Measurements from ENCODE around the gene NTN3. TPM values are rescaled to one million over a fixed set of nuclear protein-coding genes. Genes with fewer than 3 reads are reported as not detected.

NTN3 gene
- total and polyA plus RNA-seq, 2 of the 8 experiments (the other 6 are each of a cell fraction or from before 2014, with no cell fraction given), result 0.30 to 0.34 TPM

DNA sequence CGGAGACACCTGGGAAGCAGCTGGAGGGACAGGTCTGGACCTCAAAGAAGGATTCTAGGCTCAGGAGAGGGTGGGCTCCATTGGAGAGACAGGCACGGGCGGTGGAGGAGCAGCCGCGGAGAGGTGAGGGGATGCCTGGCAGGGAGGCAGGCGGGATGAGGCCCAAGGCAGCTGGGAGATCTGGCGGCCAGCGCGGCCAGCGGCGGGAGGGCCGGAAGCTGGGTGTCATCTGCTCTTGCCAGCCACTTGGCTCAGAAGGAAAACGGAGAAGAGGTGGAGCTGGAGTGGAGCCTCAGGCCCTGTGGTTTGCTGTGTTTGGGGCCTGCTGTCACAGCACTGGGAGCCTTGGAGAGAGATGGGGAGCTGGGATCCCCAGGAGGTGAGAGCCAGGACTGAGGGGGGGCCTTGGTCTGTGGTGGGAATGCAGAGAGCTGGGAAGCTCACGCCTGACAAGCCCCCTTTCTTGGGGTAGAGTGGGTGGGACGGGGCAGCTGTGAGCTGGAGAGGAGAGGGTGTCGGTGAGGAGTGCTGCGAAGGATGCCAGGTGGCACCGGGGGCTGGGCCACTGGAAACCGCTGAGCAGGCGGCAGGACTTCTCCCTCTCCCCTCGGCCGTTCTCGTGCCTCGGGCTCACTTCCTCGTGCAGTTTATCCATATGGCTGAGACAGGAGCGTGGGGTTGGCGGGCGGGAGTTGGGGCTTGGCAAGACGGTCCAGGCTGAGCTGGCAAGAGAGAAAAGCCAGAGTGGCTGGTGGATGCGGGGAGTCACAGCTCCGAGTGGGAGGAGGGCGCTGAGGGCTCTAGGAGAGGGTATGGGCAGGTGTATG is 11.8 kb downstream of the NTN3 start:
- Histone ChIP-seq H3K9me3 (ENCODE audit: insufficient read depth in 2 of 2, low read depth in 1 of 2, low read length in 1 of 2) (no peaks in the 10 kb centered on the region), H3K14ac (ENCODE audit: insufficient read length) (no peak overlapping the region), H2BK20ac (ENCODE audit: low read length) (no peak overlapping the region), H3K23ac (ENCODE audit: insufficient read length) (no peak overlapping the region), H4K91ac (replicated peaks; ENCODE audit: insufficient read length, low read length) (no peak overlapping the region), H3K9ac (replicated peaks in 1 of 4; ENCODE audit: extremely low read depth in 1 of 4, low read depth in 3 of 4, low read length in 3 of 4) (no peak overlapping the region), H3K18ac (ENCODE audit: extremely low read depth, low read length) (no peak overlapping the region), H4K5ac (ENCODE audit: insufficient read length, low read depth, low read length) (no peak overlapping the region), H2BK5ac (ENCODE audit: low read depth, low read length) (no peak overlapping the region; the same call in 1 of the 2 replicates), H3K79me1 (ENCODE audit: low read depth, low read length) (peaks cover 21% of the 10 kb centered on the region), H3K27ac (ENCODE audit: low read depth, low read length) (no peak overlapping the region), H3K4ac (replicated peaks; ENCODE audit: insufficient read length, low read depth, low read length) (no peak overlapping the region), H3K79me2 (ENCODE audit: control insufficient read depth in 1 of 2, insufficient read depth in 2 of 2, low read length in 2 of 2) (peaks cover 0 to 2% of the 10 kb centered on the region in 2 experiments; a peak in 1 of 4 replicates), H4K8ac (ENCODE audit: extremely low read depth, insufficient read depth, low read length) (no peak overlapping the region; the same call in 1 of the 2 replicates), H3K4me2 (ENCODE audit: insufficient read depth in 1 of 2, low read depth in 2 of 2, low read length in 2 of 2) (no peak overlapping the region), H3K4me3 (ENCODE audit: extremely low read depth in 1 of 4, insufficient read depth in 2 of 4, low read depth in 3 of 4, low read length in 4 of 4) (no peak overlapping the region), H2BK120ac (replicated peaks; ENCODE audit: low read depth, low read length) (no peak overlapping the region), H3K27me3 (replicated peaks in 1 of 4; ENCODE audit: control insufficient read depth in 3 of 4, extremely low read depth in 1 of 4, insufficient read depth in 3 of 4, low read length in 3 of 4) (no peaks in the 10 kb centered on the region; a peak in 1 of 7 replicates), H3K36me3 (ENCODE audit: control insufficient read depth in 2 of 4, insufficient read depth in 4 of 4, low read length in 3 of 4) (no peaks in the 10 kb centered on the region), H2BK15ac (ENCODE audit: low read length) (no peak overlapping the region), H2AFZ (ENCODE audit: low read length) (no peak overlapping the region), H3K23me2 (ENCODE audit: low read depth, low read length) (no peaks in the 10 kb centered on the region), H3K4me1 (replicated peaks in 1 of 4; ENCODE audit: control insufficient read depth in 3 of 4, insufficient read depth in 4 of 4, low read length in 3 of 4) (peaks cover 0 to 3% (median 0%) of the 10 kb centered on the region in 4 experiments; a peak in 1 of 7 replicates), H2AK5ac (ENCODE audit: low read depth, low read length) (no peak overlapping the region), H3K56ac (replicated peaks; ENCODE audit: insufficient read length, low read depth, low read length) (no peak overlapping the region), H2BK12ac (ENCODE audit: low read depth, low read length) (no peak overlapping the region), H4K20me1 (replicated peaks in 1 of 2; ENCODE audit: control insufficient read depth in 1 of 2, insufficient read depth in 2 of 2, low read length in 2 of 2) (peaks cover 4 to 6% of the 10 kb centered on the region in 2 experiments)
- CTCF ChIA-PET (ENCODE audit: partially characterized antibody), result interaction anchor here (0.6 to 2.9 kb wide), 13 partner anchors 9 to 186 kb away, joined by 3 to 23 read pairs (median 4); partner anchors contain the start of genes TBC1D24 and TEDC2
- POLR2A ChIA-PET (ENCODE audit: partially characterized antibody), result interaction anchor here (0.8 to 2.0 kb wide), 7 partner anchors 9 to 330 kb away, joined by 3 to 6 read pairs (median 4); partner anchors contain the start of gene ECI1
- FAIRE-seq, result no peak
- 86% methylated on average over 31 of the region's 32 CpGs; no CpG with 5 or more reads in 1 of the 2 experiments for WGBS, 2 experiments (ENCODE audit: extremely low coverage in 1 of 2, insufficient coverage in 1 of 2, insufficient read length in 1 of 2, insufficient replicate concordance in 2 of 2, low coverage in 1 of 2, low lambda C conversion rate in 2 of 2, missing lambda C conversion rate in 1 of 2)
- no peak for DNase-seq (ENCODE audit: low read depth in 1 of 2, low spot score in 2 of 2)
- TF ChIP-seq, protein P1, sequence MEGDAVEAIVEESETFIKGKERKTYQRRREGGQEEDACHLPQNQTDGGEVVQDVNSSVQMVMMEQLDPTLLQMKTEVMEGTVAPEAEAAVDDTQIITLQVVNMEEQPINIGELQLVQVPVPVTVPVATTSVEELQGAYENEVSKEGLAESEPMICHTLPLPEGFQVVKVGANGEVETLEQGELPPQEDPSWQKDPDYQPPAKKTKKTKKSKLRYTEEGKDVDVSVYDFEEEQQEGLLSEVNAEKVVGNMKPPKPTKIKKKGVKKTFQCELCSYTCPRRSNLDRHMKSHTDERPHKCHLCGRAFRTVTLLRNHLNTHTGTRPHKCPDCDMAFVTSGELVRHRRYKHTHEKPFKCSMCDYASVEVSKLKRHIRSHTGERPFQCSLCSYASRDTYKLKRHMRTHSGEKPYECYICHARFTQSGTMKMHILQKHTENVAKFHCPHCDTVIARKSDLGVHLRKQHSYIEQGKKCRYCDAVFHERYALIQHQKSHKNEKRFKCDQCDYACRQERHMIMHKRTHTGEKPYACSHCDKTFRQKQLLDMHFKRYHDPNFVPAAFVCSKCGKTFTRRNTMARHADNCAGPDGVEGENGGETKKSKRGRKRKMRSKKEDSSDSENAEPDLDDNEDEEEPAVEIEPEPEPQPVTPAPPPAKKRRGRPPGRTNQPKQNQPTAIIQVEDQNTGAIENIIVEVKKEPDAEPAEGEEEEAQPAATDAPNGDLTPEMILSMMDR (IDR thresholded peaks at IDR 0.05; ENCODE audit: control extremely low read depth in 1 of 3, insufficient read depth in 1 of 3, low read depth in 1 of 3, low read length in 3 of 3), result no peak
- no peak for TF ChIP-seq MAX (IDR thresholded peaks at IDR 0.05)
- no peak for TF ChIP-seq EP300 (IDR thresholded peaks at IDR 0.05; ENCODE audit: borderline replicate concordance in 1 of 2, low read depth in 2 of 2, low read length in 2 of 2)
- TF ChIP-seq SUZ12 (IDR thresholded peaks at IDR 0.05; ENCODE audit: low read length), result no peak
- TF ChIP-seq, protein P2, sequence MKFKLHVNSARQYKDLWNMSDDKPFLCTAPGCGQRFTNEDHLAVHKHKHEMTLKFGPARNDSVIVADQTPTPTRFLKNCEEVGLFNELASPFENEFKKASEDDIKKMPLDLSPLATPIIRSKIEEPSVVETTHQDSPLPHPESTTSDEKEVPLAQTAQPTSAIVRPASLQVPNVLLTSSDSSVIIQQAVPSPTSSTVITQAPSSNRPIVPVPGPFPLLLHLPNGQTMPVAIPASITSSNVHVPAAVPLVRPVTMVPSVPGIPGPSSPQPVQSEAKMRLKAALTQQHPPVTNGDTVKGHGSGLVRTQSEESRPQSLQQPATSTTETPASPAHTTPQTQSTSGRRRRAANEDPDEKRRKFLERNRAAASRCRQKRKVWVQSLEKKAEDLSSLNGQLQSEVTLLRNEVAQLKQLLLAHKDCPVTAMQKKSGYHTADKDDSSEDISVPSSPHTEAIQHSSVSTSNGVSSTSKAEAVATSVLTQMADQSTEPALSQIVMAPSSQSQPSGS (IDR thresholded peaks at IDR 0.05; ENCODE audit: low read length), result no peak
- no peak for TF ChIP-seq POU5F1 (IDR thresholded peaks at IDR 0.05; ENCODE audit: low read depth, low read length)
